ENCODE results near the gene ABR. TPM values are rescaled to one million over a fixed set of nuclear protein-coding genes. Genes with fewer than 3 reads are reported as not detected.

Gene ABR
- total and polyA plus RNA-seq, 2 of the 13 experiments (the other 11 are each of a cell fraction or from before 2014, with no cell fraction given) = 12.4 to 40.4 TPM

- peak; percentile 25; the same call in 1 of the 2 replicates for TF ChIP-seq HNRNPL (IDR thresholded peaks at IDR 0.05; ENCODE audit: low read depth, low read length)
- TF ChIP-seq HCFC1 (IDR thresholded peaks at IDR 0.05; ENCODE audit: low read depth, low read length) = no peak
- TF ChIP-seq PLRG1 (conservative IDR thresholded peaks at IDR 0.05) = no peak
- 0 out of 2 replicates have a peak, but pooled peaks have one; percentile 42 for TF ChIP-seq PPARG (CRISPR knock-in tag; conservative IDR thresholded peaks at IDR 0.05)
- TF ChIP-seq ZNF574 (CRISPR knock-in tag; IDR thresholded peaks at IDR 0.05) = peak; percentile 72
- no peak for TF ChIP-seq HNF1A (IDR thresholded peaks at IDR 0.05; ENCODE audit: low read depth)
- TF ChIP-seq HNF1A (CRISPR knock-in tag; IDR thresholded peaks at IDR 0.05; ENCODE audit: borderline replicate concordance) = no peak
- no peak; the same call in 1 of the 2 replicates for TF ChIP-seq ZNF234 (CRISPR knock-in tag; conservative IDR thresholded peaks at IDR 0.05)
- TF ChIP-seq MLXIP (CRISPR knock-in tag; IDR thresholded peaks at IDR 0.05; ENCODE audit: borderline replicate concordance) = no peak
- TF ChIP-seq MXD1 (CRISPR knock-in tag; IDR thresholded peaks at IDR 0.05) = 0 out of 2 replicates have a peak, but pooled peaks have one; percentile 12
- TF ChIP-seq HOXA3 (CRISPR knock-in tag; IDR thresholded peaks at IDR 0.05) = peak; percentile 33; the same call in 1 of the 2 replicates
- TF ChIP-seq USF2 (IDR thresholded peaks at IDR 0.05; ENCODE audit: low read depth, low read length) = no peak
- no peak for TF ChIP-seq USF2 (CRISPR knock-in tag; IDR thresholded peaks at IDR 0.05; ENCODE audit: borderline replicate concordance)
- TF ChIP-seq ZSCAN20 (CRISPR knock-in tag; IDR thresholded peaks at IDR 0.05; ENCODE audit: borderline replicate concordance) = no peak
- 0 out of 2 replicates have a peak, but pooled peaks have one; percentile 49 for TF ChIP-seq ZNF782 (CRISPR knock-in tag; IDR thresholded peaks at IDR 0.05; ENCODE audit: borderline replicate concordance)
Observed at GRCh38 chr17:1109606-1110540, 69.9 kb downstream of the ABR start (continued).
